Testis (tissue), 2 donors: ENCODE data around the gene KCNQ1.

Experiments used
- CTCF ChIP-seq, 3 experiments: fragments of 450-650 bp in 2 of 3; fragments of 200-600 bp in 1 of 3; sonication (generic) in 1 of 3; IDR thresholded peaks; one replicate each; pipeline ENCODE4 v1.5.1; 2016 to 2019; ENCODE audit warnings: antibody characterized with exemption in 3 of 3, mild to moderate bottlenecking in 2 of 3, moderate library complexity in 1 of 3
- POLR2A ChIP-seq: fragments of 450-650 bp; IDR thresholded peaks from one replicate; pipeline ENCODE4 v1.6.1; 2017; ENCODE audit warnings: antibody characterized with exemption, mild to moderate bottlenecking, moderate library complexity

GRCh38 chr11:2748814-2749554 lies 304.2 kb downstream of the KCNQ1 start:
- no peak for TF ChIP-seq CTCF (IDR thresholded peaks at IDR 0.05)
- TF ChIP-seq POLR2A: no peak
